SH-SY5Y (cell line): ENCODE measurements around the gene SERPINE2.

Experiments
- GATA2 ChIP-seq: IDR thresholded peaks from 2 replicates; pipeline ENCODE4 v1.6.1; 2011; ENCODE audit warnings: mild to moderate bottlenecking, low read depth, low read length
- GATA3 ChIP-seq: IDR thresholded peaks from 2 replicates; pipeline ENCODE4 v1.6.1; 2011; ENCODE audit warnings: low read depth, mild to moderate bottlenecking, low read length, moderate library complexity

DNA sequence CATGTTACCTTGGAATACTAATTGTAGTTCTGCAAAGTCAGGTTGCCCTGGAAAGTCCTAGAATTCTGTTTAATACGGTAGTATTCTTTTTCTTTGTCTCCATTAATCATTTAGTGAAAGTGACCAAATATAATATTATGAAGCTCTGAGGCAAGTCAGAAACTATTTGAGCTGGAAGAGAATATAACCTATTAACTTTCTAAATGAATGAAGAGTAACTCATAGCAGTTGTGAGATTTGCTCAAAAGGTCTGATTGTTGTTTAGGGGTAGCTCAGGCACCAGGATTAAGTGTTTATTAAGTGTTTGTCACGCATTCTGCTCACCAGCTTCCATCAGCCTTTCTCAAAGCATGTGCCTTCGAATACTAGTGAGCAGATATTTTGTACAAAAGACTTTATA, 46.7 kb upstream of the SERPINE2 start:
- TF ChIP-seq GATA2 (no peak), GATA3 (no peak)
